HG03565 (cell line): ENCODE results near the gene NOC2L.
"Not testable (repeated sequence)": the region's sequence is repeated elsewhere in the genome, so short reads cannot be mapped to it uniquely, and the experiment has no call there.

Experiments
- ATAC-seq: cut with Tn5 transposase; IDR thresholded peaks from one replicate; pipeline ENCODE4 v1.9.1; 2021; ENCODE audit warnings: mild to moderate bottlenecking, moderate library complexity; ENCODE audit not compliant: unreplicated experiment

NOC2L gene

DNA sequence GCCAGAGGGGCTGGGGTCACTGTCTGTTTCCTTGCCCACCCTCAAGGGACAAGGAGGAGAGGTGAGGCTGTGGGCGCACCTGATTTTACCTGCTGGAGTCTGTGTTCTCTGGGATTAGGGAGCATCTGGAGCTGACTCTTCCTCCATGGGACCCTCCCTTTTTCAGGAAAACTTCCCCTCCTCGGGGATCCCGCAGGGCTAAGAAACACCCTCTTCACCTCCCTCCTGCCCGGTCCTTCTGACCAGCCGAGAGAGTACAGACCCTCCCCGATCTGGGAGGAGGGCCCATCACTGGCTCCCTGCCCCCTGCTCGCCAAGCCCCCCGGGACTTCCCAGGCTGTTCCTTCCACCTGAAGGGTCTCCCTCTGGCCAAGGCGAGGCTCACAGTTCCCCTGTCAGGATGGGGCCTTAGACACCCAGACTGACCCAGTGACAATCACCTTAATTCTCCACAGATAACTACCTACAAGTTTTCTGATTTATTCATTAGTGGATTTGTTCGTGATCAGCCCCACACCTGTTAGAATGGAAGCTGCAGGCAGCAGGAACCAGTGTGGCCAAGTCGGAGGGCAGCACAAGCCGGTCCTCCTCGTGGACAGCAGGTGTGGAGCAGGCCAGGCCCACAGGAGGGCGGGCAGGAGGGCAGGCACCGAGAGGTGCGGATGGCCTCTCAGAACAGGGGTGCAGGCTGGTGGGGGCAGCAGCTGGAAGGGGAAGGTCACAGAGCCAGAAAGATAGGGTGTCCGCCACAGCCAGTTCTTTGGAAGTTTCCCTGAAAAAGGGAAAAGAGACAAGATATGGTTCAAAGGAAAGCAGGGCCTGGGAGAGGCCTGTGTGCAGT lies 51.2 kb downstream of the NOC2L start:
- no peak for ATAC-seq

DNA sequence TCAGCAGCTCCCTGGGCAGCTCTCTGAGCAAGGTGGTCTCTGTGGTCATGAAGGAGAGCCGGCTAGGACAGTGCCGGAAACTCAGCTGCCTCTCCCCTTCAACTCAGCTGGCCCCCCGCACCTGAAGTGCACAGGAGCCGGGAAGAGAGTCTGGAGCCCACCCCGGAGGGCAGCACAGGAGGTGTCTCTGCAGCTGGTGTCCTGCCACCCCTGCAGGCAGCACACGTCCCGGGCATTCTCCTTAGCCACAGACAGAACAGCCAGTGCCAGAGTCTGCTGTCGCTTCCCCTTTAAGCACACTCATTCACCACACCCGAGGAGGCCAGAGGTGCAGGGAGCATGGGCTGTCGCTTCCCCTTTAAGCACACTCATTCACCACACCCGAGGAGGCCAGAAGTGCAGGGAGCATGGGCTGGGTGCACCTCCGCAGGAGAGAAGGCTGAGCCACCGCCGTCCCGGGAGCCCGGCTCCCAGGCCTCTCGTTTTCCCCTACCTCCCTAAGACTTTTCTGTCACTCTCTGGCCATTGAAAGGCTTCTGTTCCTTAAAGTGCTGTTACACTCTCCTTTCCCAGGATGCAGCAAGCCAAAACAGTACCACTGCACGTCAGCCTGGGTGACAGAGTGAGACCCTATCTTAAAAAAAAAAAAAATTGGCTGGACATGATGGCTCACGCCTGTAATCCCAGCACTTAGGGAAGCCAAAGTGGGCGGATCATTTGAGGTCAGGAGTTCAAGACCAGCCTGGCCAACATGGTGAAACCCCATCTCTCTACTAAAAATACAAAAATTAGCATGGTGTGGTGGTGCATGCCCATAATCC lies 52.2 kb downstream of the NOC2L start:
- ATAC-seq: no peak

DNA sequence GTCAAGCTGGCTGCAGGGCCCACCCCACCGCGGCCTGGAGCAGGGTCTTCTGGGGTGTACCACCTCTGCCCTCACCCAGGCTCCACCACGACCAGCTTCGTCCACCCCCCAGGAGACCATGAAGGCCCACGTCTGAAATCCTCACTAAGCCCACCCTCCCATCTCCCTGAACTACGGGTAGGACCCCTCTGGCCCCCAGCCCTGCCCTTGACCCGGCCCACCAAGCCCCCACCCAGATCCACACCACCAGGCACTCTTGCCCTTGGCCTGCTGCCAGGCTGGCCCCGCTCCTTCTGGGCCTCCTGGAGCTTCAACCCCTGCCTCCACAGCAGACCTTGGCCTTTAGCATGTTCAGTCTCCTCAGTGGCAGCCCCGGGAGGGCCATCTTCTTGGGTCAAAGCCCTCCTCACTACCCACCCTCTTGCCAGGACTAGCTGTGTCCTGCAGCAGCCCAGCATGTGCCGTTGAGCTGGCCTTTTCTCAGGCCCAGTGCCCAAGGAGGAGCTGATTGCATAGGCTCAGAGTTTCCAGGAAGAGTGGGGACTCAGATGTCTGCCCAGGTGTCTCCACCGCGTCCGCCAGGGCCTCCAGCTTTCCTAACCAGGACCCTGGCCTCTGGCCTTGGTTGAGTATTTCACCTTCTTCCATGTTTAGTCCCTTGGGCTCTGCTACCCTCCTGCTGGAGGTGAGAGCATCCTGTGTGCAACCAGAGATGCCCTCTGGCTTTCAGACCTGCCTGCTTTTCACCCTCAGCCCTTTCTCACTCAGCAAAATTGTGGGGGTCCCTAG lies 53.1 kb downstream of the NOC2L start:
- ATAC-seq: no peak

DNA sequence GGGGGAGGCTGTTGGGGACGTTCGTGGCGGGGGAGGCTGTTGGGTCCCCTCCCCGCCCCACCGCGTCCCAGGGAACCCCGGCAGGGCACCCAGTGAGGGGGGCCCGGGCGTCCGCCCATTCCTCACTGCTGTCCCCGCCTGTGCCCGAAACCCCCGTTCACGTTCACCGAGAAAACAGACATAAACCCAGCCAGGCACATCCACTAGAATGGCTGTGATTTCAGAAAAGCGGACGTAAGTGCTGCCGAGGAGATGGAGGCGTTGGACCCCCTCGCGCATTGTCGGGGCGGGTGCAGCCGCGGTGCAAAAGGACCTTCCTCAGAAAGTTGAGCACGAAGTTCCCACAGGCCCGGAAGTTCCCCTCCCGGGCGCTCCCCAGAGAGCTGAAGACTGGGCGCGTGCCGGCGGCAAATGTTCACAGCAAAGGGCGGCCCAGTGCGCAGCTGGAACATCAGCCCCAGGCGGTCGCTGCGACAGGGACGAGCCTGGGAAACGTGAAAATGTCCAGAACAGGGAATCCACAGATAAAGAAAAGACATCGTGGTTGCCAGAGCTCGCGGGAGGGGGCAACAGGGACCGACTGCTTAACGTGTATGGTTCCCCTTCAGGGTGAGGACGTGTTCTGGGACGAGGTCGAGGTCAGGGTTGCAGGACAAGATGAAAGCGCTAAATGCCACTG lies 53.8 kb downstream of the NOC2L start:
- no peak for ATAC-seq

DNA sequence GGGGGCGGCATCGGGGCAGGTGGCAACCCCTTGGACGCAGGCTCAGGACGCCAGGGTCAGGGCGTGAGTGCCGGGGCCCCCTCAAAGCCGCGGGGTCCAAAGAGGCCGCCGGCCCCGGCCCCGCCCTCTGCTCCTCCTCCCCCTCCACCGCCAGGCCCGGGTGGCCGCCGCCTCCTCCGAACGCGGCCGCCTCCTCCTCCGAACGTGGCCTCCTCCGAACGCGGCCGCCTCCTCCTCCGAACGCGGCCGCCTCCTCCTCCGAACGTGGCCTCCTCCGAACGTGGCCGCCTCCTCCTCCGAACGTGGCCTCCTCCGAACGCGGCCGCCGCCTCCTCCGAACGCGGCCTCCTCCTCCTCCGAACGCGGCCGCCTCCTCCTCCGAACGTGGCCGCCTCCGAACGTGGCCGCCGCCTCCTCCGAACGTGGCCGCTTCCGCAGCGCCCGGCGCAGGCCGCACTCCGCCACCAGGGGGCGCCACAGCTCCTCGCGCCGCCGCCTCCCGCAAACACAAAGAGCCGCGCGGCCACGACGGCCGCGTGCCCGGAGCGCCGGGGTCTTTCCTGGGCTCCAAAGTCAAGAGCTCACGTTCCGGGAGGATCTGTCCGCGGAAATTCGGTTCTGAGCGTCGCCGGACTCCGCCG lies 54.6 kb downstream of the NOC2L start:
- ATAC-seq: no peak

DNA sequence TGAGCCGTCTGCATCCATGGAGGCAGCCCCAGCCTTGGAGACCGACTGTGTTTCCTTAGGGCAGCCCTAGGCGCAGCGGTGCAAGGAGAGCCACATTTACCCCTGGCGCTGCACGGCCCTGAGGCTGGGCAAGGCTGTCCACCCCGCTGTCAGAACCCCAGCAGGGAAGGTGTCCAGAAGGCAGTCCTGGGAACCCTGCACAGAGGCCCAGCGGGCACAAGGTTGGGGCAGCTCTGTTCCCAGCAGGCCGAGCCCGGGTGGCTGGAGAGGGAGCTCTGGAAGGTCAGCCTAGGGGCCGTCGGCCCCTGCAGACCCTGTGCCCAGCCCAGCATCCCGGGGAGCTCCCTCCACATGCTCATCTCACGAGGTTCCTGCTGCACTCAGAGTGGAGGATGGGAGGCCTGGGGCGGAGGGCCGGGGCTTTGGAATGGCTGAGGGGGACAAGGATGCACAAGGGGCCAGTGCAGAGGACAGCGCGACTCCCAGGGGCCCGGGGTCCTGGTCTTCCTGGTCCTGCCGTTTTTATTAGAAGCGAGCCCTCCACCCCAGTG lies 55.3 kb downstream of the NOC2L start:
- ATAC-seq: no peak

DNA sequence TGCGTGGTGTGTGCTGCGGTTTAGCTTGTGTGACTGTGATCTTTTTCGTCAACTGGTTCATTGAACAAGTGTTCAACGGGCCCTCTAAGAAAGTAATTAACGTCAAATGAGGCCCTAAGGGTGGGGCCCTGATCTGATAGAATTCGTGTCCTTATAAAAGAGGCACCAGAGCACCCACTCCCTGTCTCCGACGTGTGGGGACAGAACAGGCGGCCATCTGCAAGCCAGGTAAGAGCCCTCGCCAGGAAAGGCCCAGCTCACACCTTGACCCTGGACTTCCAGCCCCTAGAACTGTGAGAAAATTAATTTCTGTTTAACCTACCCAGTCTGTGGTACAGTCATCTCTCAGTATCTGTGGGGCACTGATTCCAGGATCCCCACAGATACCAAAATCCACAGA lies 55.8 kb downstream of the NOC2L start:
- no peak for ATAC-seq

DNA sequence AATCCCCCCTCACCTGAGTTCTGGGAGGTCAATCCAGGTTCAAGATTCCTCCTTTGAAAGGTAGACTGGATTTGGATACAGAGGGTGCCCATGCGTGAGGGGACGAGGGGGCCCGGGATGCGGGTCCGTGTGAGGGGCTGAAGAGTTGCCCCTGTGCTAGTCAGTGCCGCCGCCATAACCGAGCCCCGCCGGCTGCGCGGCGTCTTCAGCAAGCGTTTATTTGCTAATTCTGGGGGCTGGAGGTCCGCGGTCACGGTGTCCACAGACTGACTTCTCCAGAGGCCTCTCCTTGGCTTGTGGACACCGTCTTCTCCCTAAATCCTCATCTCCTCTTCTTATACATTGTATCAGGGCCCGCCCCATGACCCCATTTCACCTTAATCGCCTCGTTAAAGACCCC lies 56.3 kb downstream of the NOC2L start:
- ATAC-seq: no peak

DNA sequence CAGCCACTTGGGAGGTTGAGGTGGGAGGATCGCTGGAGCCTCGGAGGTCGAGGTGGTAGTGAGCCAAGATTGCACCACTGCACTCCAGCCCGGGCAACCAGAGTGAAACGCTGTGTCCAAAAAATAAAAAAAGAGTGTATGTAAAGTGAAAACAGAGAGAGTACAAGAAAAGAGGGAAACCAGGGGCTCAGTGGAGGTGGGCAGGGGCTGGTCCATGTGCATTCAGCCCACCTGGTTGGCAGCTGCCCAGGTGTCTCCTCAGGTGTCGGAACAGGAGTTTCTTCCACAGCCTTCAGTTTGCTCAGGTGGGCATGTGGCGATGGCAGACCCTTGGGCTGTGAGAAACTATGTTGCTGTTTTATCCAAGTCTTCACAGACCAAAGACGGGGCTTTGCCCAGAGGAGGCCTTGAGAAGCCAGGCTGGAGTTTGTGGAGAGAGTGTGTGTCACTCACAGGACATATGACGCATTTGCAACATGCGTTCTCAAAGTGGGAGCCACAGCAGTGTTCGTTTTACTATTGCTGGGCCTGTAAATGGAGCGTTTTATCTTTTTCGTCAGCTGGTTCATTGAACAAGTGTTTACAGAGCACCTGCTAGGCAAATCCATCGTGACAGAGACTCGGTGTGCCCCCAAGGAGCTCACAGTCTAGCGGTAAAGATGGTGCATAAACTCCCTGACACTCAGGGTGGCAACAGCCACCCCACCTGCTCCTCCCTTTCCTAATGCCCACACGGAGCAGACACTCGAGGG lies 57.8 kb downstream of the NOC2L start:
- no peak for ATAC-seq

DNA sequence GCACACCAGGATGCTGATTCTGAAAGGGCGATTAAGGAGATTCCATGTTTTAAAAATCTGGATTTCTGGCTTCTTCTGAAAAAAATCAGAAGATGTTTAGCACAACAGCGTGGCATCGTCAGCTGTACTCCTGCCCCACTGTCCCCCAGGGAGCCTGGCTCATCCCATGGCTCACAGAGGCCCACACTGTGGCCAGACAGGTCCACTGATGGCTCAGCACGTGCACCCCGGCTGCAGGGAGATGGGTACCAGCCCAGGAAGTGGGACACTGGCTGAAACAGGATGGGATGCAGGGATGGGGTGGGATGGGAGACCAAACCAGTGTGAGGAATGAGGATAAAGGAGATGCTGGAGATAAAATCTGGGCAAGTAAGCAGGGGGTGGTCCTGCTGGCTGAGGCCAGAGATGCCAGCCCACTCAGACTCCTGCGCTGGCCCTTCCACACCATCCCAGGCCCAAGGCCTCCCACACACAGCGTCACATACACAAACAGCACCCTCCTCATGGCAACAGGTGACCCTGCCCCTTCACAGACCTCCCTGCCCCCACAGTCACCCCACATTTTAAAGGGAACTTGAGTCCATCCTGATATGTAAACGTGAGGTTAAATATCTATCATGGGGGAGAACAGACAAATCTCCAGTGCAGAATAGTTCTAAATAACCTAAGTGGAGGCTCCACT lies 59.3 kb downstream of the NOC2L start:
- ATAC-seq: no peak

DNA sequence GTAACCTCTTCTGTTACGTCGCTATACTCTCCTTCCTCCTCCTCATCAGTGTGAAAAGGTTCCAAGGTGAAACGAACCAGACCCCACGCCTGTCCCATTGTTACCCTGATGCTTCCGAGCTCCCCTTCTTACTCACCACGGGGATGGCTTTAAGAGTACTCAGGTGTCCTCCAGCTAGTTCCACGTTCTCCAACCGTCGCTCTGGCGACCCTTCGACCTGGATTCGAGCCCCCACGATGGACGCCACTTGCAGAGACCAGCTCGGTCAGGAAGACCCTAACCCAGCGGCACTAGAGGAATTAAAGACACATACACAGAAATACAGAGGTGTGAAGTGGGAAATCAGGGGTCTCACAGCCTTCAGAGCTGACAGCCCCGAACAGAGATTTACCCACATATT lies 61.1 kb downstream of the NOC2L start:
- not testable (repeated sequence) for ATAC-seq

DNA sequence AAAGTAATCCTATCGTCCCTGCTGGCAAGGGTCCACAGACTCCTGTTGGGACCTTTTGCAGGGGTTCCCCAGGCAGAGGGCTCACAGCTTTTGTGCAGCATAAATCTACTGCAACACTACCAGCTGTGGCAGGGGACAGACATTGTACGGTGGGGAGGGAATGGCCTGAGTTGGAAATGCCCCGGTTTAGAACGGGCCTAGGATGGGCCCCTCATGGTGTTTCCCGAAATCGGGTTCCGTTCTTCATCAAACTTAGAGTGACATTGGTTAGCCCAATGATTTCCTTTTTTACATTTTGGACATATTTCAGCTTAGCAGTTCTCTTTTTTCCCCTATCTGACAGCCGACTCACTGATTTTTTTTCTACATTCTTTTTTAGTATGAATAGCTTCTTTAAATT lies 61.8 kb downstream of the NOC2L start:
- ATAC-seq: no peak
